A549 (cell line): ENCODE measurements around the gene KRTAP26-1.

Experiments used
- CTCF ChIP-seq: fragments of >200 bp; sonication (Bioruptor Twin); formaldehyde crosslinking; IDR thresholded peaks from 3 replicates; pipeline ENCODE4 v1.5.1; 2016
- ESRRA ChIP-seq: fragments of 150-350 bp; IDR thresholded peaks from 2 replicates; pipeline ENCODE4 v1.6.1; 2014; ENCODE audit warnings: mild to moderate bottlenecking, low read length, borderline replicate concordance

DNA sequence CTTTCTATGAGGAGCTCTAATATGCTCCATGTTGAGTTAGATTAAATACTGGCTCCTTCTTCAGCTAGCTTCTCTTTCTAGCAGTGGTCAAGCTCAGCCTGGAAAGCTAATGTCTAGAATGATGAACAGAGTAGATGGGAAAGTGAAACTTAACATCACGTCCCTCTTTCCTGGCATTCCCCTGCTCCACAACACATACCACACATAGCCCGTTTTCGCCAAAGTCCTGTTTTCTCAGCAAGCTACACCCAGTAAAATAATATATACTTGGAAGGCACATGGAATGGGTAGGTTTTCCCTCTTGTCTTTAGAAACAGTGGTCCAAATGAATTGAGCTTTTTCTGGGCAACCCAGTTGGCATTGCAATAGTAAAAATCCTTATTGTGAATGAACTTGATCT, 13.6 kb upstream of the KRTAP26-1 start:
- TF ChIP-seq ESRRA, result no peak
- no peak for TF ChIP-seq CTCF
